Neural progenitor cell (in vitro differentiated cells): ENCODE measurements around the gene OPCML. TPM values are rescaled to one million over a fixed set of nuclear protein-coding genes. Genes with fewer than 3 reads are reported as not detected.

Experiments
- DNase-seq: peaks from one replicate; pipeline ENCODE4 v3.0.0-alpha.2; 2016; ENCODE audit warnings: low spot score
- H2AFZ ChIP-seq: fragments of 200-600 bp; sonication (generic); replicated peaks from 2 replicates; pipeline ENCODE4 v1.6.1; 2016; ENCODE audit warnings: antibody characterized with exemption
- H3F3A ChIP-seq: fragments of 200-600 bp; sonication (generic); 2 replicates; pipeline ENCODE4 v1.6.1; 2016; ENCODE audit warnings: antibody characterized with exemption, low read depth
- H3K27ac ChIP-seq: fragments of 200-600 bp; sonication (generic); 2 replicates; pipeline ENCODE4 v1.5.1; 2016; ENCODE audit warnings: mild to moderate bottlenecking
- H3K27me3 ChIP-seq: fragments of 200-600 bp; sonication (generic); 2 replicates; pipeline ENCODE4 v1.6.1; 2016; ENCODE audit warnings: mild to moderate bottlenecking, moderate library complexity
- H3K36me3 ChIP-seq: fragments of 200-600 bp; sonication (generic); 2 replicates; pipeline ENCODE4 v1.5.1; 2016
- H3K4me1 ChIP-seq: fragments of 200-600 bp; sonication (generic); 2 replicates; pipeline ENCODE4 v1.6.1; 2016; ENCODE audit warnings: mixed run types
- H3K4me2 ChIP-seq: fragments of 200-600 bp; sonication (generic); 2 replicates; pipeline ENCODE4 v1.6.1; 2016
- H3K4me3 ChIP-seq: fragments of 200-600 bp; sonication (generic); 2 replicates; pipeline ENCODE4 v1.5.1; 2016
- H3K79me2 ChIP-seq: fragments of 200-600 bp; sonication (generic); 2 replicates; pipeline ENCODE4 v1.6.1; 2016; ENCODE audit warnings: low read depth
- H3K9ac ChIP-seq: fragments of 200-600 bp; sonication (generic); 2 replicates; pipeline ENCODE4 v1.6.1; 2016
- H3K9me3 ChIP-seq: fragments of 200-600 bp; sonication (generic); 2 replicates; pipeline ENCODE4 v1.5.1; 2016; ENCODE audit warnings: low read depth
- H4K20me1 ChIP-seq: fragments of 200-600 bp; sonication (generic); 2 replicates; pipeline ENCODE4 v1.6.1; 2016; ENCODE audit warnings: low read depth
- H3K27ac Mint-ChIP-seq: 3 replicates; pipeline ENCODE4 v1.8.0; 2021; ENCODE audit warnings: mixed read lengths
- H3K27me3 Mint-ChIP-seq: 2 replicates; pipeline ENCODE4 v1.8.0; 2022; ENCODE audit warnings: low read depth, mild to moderate bottlenecking, inconsistent platforms, moderate library complexity, mixed read lengths; ENCODE audit not compliant: insufficient read depth
- H3K36me3 Mint-ChIP-seq: 3 replicates; pipeline ENCODE4 v1.8.0; 2021; ENCODE audit warnings: mixed read lengths
- H3K4me1 Mint-ChIP-seq: 3 replicates; pipeline ENCODE4 v1.8.0; 2021; ENCODE audit warnings: mixed read lengths
- H3K4me3 Mint-ChIP-seq: 3 replicates; pipeline ENCODE4 v1.8.0; 2021; ENCODE audit warnings: mild to moderate bottlenecking, moderate library complexity, mixed read lengths
- H3K9me3 Mint-ChIP-seq: 3 replicates; pipeline ENCODE4 v1.8.0; 2020; ENCODE audit warnings: mixed read lengths
- EZH2 ChIP-seq: fragments of 200-600 bp; sonication (generic); IDR thresholded peaks from 2 replicates; pipeline ENCODE4 v1.6.1; 2017; ENCODE audit warnings: antibody characterized with exemption, mild to moderate bottlenecking, moderate library complexity
- EZH2phosphoT487 ChIP-seq: fragments of 200-600 bp; sonication (generic); IDR thresholded peaks from 2 replicates; pipeline ENCODE4 v1.6.1; 2017; ENCODE audit warnings: antibody characterized with exemption
- total RNA-seq: library from RNA; depleted of rRNA; stranded (reverse); fragments of >200 nt; gene quantifications from 2 replicates; pipeline ENCODE4 v1.2.3, GENCODE V29; 2015; ENCODE audit warnings: low replicate concordance
- TF ChIP-seq, protein P1 (sequence below): fragments of 200-600 bp; sonication (generic); IDR thresholded peaks from 2 replicates; pipeline ENCODE4 v1.5.1; 2017; ENCODE audit warnings: antibody characterized with exemption, mild to moderate bottlenecking

The OPCML gene
- total RNA-seq, 1 donor from 2014 or later, result 0.02 TPM

DNA sequence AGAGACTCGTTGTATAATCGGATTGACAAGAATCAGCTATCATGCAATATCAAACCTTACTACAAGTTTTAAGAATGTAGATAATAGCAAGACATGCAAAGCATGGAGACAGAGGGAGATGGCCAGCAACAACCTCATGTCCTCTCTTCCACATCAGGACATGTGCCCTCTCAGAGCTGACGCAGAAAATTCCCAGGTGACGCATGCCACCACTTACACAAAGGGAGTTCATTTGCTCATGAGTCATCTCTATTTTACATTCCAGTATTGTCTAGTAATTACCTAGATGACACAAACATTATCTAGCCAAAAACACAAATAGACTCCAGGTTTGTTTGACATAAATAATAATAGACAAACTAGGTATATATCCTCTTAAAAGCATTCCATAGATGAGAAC lies 38.1 kb upstream of the OPCML start:
- no peaks in the 10 kb centered on the region for H3K4me1 Mint-ChIP-seq
- no peaks in the 10 kb centered on the region for H4K20me1 ChIP-seq
- H3K4me3 ChIP-seq, result no peak overlapping the region
- no peaks in the 10 kb centered on the region for H3K9me3 ChIP-seq
- no peak overlapping the region for H2AFZ ChIP-seq
- no peak overlapping the region for H3K4me3 Mint-ChIP-seq
- no peak overlapping the region for H3K27ac ChIP-seq
- no peaks in the 10 kb centered on the region for H3K27me3 ChIP-seq
- no peaks in the 10 kb centered on the region for H3K4me1 ChIP-seq
- H3K36me3 Mint-ChIP-seq, result no peaks in the 10 kb centered on the region
- no peak overlapping the region for H3K27ac Mint-ChIP-seq
- no peaks in the 10 kb centered on the region for H3K36me3 ChIP-seq
- H3K79me2 ChIP-seq, result no peaks in the 10 kb centered on the region
- no peak overlapping the region for H3K4me2 ChIP-seq
- DNase-seq, result no peak
- H3F3A ChIP-seq, result no peaks in the 10 kb centered on the region
- no peak overlapping the region for H3K9ac ChIP-seq
- H3K27me3 Mint-ChIP-seq, result peaks cover 2% of the 10 kb centered on the region
- H3K9me3 Mint-ChIP-seq, result no peaks in the 10 kb centered on the region
- TF ChIP-seq EZH2phosphoT487 (no peak), EZH2 (no peak)
- TF ChIP-seq, protein P1, sequence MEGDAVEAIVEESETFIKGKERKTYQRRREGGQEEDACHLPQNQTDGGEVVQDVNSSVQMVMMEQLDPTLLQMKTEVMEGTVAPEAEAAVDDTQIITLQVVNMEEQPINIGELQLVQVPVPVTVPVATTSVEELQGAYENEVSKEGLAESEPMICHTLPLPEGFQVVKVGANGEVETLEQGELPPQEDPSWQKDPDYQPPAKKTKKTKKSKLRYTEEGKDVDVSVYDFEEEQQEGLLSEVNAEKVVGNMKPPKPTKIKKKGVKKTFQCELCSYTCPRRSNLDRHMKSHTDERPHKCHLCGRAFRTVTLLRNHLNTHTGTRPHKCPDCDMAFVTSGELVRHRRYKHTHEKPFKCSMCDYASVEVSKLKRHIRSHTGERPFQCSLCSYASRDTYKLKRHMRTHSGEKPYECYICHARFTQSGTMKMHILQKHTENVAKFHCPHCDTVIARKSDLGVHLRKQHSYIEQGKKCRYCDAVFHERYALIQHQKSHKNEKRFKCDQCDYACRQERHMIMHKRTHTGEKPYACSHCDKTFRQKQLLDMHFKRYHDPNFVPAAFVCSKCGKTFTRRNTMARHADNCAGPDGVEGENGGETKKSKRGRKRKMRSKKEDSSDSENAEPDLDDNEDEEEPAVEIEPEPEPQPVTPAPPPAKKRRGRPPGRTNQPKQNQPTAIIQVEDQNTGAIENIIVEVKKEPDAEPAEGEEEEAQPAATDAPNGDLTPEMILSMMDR, result no peak

DNA sequence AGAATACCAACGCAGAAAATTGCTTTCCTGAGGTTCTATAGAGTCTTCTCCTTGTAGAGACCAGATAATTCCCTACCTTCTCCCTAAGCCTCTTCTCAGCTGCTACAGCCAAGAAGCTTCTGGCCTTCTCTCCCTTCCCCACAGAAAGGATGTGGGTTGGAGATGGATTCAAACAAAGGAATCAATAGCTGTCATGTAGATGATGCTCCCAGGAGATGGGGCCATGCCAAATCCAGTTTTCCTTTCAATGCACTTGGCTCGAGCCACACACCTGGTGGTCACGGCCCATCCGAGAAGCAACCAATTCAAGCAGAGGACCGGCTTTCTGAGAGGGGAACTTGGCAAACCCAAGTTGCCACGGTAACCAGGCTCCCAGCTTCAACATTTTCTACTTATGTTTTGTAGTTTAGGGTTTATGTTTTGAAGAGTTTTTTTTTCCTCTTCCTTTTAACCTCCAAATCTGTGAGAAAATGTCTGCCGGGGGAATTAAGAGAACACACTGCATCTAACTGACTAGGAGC lies 31.3 kb upstream of the OPCML start:
- Histone ChIP-seq H2AFZ (no peak overlapping the region), H3K4me2 (no peak overlapping the region), H3K4me1 (no peaks in the 10 kb centered on the region), H3K27ac (no peak overlapping the region), H4K20me1 (no peaks in the 10 kb centered on the region), H3K9ac (no peak overlapping the region), H3K27me3 (no peaks in the 10 kb centered on the region), H3F3A (no peaks in the 10 kb centered on the region), H3K79me2 (no peaks in the 10 kb centered on the region), H3K9me3 (no peaks in the 10 kb centered on the region), H3K4me3 (no peak overlapping the region), H3K36me3 (no peaks in the 10 kb centered on the region)
- no peaks in the 10 kb centered on the region for H3K36me3 Mint-ChIP-seq
- H3K9me3 Mint-ChIP-seq, result no peaks in the 10 kb centered on the region
- DNase-seq, result no peak
- TF ChIP-seq EZH2 (no peak), EZH2phosphoT487 (no peak)
- TF ChIP-seq, protein P1, result no peak
- H3K27ac Mint-ChIP-seq, result no peak overlapping the region
- H3K4me1 Mint-ChIP-seq, result peaks cover 11% of the 10 kb centered on the region
- H3K4me3 Mint-ChIP-seq, result no peak overlapping the region
- peaks cover 2% of the 10 kb centered on the region for H3K27me3 Mint-ChIP-seq

DNA sequence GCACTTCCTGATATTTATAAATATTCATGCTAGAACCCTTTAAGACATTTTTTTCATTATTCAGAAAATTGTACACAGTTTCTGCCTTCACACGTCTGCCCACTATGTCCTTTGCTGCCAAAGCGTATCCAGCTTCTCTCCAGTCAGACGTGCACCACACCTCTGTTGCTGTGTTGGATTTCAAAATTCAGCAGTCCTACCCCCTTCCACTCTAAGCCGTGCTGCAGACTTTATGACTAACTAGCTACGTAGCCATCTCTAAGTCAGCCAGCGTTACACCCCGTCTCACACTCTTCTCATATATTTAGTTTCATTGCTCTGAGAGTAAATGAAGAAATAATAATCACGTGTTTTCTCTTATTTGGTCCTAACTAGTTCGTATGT lies 28.2 kb upstream of the OPCML start:
- TF ChIP-seq EZH2phosphoT487 (no peak), EZH2 (no peak)
- TF ChIP-seq, protein P1, result no peak
- H3K27ac Mint-ChIP-seq, result no peak overlapping the region
- H3K4me3 Mint-ChIP-seq, result no peak overlapping the region

More for the DNA sequence above, 28.2 kb upstream of the OPCML start:
- no peak overlapping the region for H3K4me2 ChIP-seq
- no peaks in the 10 kb centered on the region for H3F3A ChIP-seq
- H3K9me3 ChIP-seq, result no peaks in the 10 kb centered on the region
- H3K27me3 ChIP-seq, result no peaks in the 10 kb centered on the region
- H2AFZ ChIP-seq, result no peak overlapping the region
- Mint-ChIP-seq H3K27me3 (peaks cover 3% of the 10 kb centered on the region), H3K4me1 (peaks cover 13% of the 10 kb centered on the region), H3K9me3 (no peaks in the 10 kb centered on the region), H3K36me3 (no peaks in the 10 kb centered on the region)
- H3K27ac ChIP-seq, result no peak overlapping the region
- H3K4me3 ChIP-seq, result no peak overlapping the region
- no peak for DNase-seq
- H3K79me2 ChIP-seq, result no peaks in the 10 kb centered on the region
- H3K36me3 ChIP-seq, result no peaks in the 10 kb centered on the region
- H4K20me1 ChIP-seq, result no peaks in the 10 kb centered on the region
- H3K4me1 ChIP-seq, result no peaks in the 10 kb centered on the region
- H3K9ac ChIP-seq, result no peak overlapping the region
